Chondrocyte (in vitro differentiated cells): ENCODE data around the gene GABRB1. TPM values are rescaled to one million over a fixed set of nuclear protein-coding genes. Genes with fewer than 3 reads are reported as not detected.

Experiments
- DNase-seq: peaks from one replicate; pipeline ENCODE4 v3.0.0; 2021; ENCODE audit warnings: mixed read lengths, low spot score
- H3K27ac Mint-ChIP-seq: one replicate; pipeline ENCODE4 v1.8.0; 2021; ENCODE audit warnings: mild to moderate bottlenecking, moderate library complexity, mixed read lengths; ENCODE audit not compliant: unreplicated experiment
- H3K27me3 Mint-ChIP-seq: 2 replicates; pipeline ENCODE4 v1.8.0; 2021; ENCODE audit warnings: low read depth, mixed read lengths
- H3K36me3 Mint-ChIP-seq: 2 replicates; pipeline ENCODE4 v1.8.0; 2021; ENCODE audit warnings: low read depth, mixed read lengths
- H3K4me1 Mint-ChIP-seq: 2 replicates; pipeline ENCODE4 v1.8.0; 2021; ENCODE audit warnings: low read depth, mild to moderate bottlenecking, mixed read lengths
- H3K4me3 Mint-ChIP-seq: one replicate; pipeline ENCODE4 v1.8.0; 2021; ENCODE audit warnings: mild to moderate bottlenecking, moderate library complexity, mixed read lengths; ENCODE audit not compliant: unreplicated experiment
- H3K9me3 Mint-ChIP-seq: 2 replicates; pipeline ENCODE4 v1.8.0; 2021; ENCODE audit warnings: low read depth, mixed read lengths
- CTCF ChIP-seq: fragments of 200-600 bp; sonication (generic); IDR thresholded peaks from 2 replicates; pipeline ENCODE4 v1.5.0; 2021; ENCODE audit warnings: antibody characterized with exemption, mild to moderate bottlenecking, moderate library complexity
- total RNA-seq: library from RNA; stranded (reverse); gene quantifications from 3 replicates; pipeline ENCODE4 v1.2.1, GENCODE V29; 2021

GABRB1 gene
- total RNA-seq, 1 donor from 2014 or later, result not detected

- Mint-ChIP-seq H3K27ac (no peak overlapping the region), H3K4me3 (no peak overlapping the region), H3K4me1 (peaks cover 6% of the 10 kb centered on the region), H3K36me3 (no peaks in the 10 kb centered on the region), H3K9me3 (no peaks in the 10 kb centered on the region), H3K27me3 (peaks cover 22% of the 10 kb centered on the region)
- TF ChIP-seq CTCF, result no peak
- no peak for DNase-seq
These were observed 375.0 kb downstream of the GABRB1 start for GRCh38 chr4:47406408-47406807.

- Mint-ChIP-seq H3K27me3 (peaks cover 29% of the 10 kb centered on the region), H3K4me3 (no peak overlapping the region), H3K4me1 (peaks cover 6% of the 10 kb centered on the region), H3K9me3 (no peaks in the 10 kb centered on the region), H3K27ac (no peak overlapping the region), H3K36me3 (no peaks in the 10 kb centered on the region)
- no peak for TF ChIP-seq CTCF
- no peak for DNase-seq
These were observed 378.9 kb downstream of the GABRB1 start for GRCh38 chr4:47410271-47410670.

GRCh38 chr4:47413521-47413920, 382.2 kb downstream of the GABRB1 start:
- Mint-ChIP-seq H3K4me1 (peaks cover 6% of the 10 kb centered on the region), H3K4me3 (no peak overlapping the region), H3K27ac (no peak overlapping the region), H3K9me3 (no peaks in the 10 kb centered on the region), H3K36me3 (no peaks in the 10 kb centered on the region), H3K27me3 (peaks cover 29% of the 10 kb centered on the region)
- TF ChIP-seq CTCF, result no peak
- DNase-seq, result no peak

- Mint-ChIP-seq H3K4me1 (no peaks in the 10 kb centered on the region), H3K27me3 (peaks cover 35% of the 10 kb centered on the region), H3K4me3 (no peak overlapping the region), H3K36me3 (no peaks in the 10 kb centered on the region), H3K27ac (no peak overlapping the region), H3K9me3 (no peaks in the 10 kb centered on the region)
- TF ChIP-seq CTCF, result no peak
- no peak for DNase-seq
These were observed 384.4 kb downstream of the GABRB1 start for GRCh38 chr4:47415719-47416118.

GRCh38 chr4:47418147-47418546, 386.8 kb downstream of the GABRB1 start:
- Mint-ChIP-seq H3K27me3 (peaks cover 44% of the 10 kb centered on the region), H3K27ac (no peak overlapping the region), H3K4me1 (no peaks in the 10 kb centered on the region), H3K36me3 (no peaks in the 10 kb centered on the region), H3K9me3 (no peaks in the 10 kb centered on the region), H3K4me3 (no peak overlapping the region)
- TF ChIP-seq CTCF, result no peak
- no peak for DNase-seq
